Naive thymus-derived CD4-positive, alpha-beta T cell (primary cell): ENCODE results near the gene TMA7B. TPM values are rescaled to one million over a fixed set of nuclear protein-coding genes. Genes with fewer than 3 reads are reported as not detected.

ENCODE experiments used
- ATAC-seq: fragments of 150-1000 bp; cut with Tn5 transposase; 2 replicates; pipeline ENCODE4 v1.10.0; 2021; ENCODE audit warnings: mild to moderate bottlenecking, moderate library complexity
- CTCF ChIA-PET: fragments of 350-600 bp; sonication (Branson Sonifier 250); formaldehyde crosslinking; loops from one replicate; lab custom pipeline; 2021; ENCODE audit warnings: antibody characterized with exemption; lab: Charles Lee
- POLR2A ChIA-PET: fragments of 350-600 bp; sonication (Branson Sonifier 250); formaldehyde crosslinking; loops from one replicate; lab custom pipeline; 2021; ENCODE audit warnings: antibody characterized with exemption, inconsistent platforms; lab: Charles Lee
- DNase-seq, 9 donors: peaks; one replicate each; pipeline versions ENCODE4 v3.0.0 to v3.0.0-alpha.2; 2020 to 2022; ENCODE audit warnings: mixed read lengths in 1 of 9
- H3K27ac ChIP-seq: one replicate; pipeline ENCODE4 v1.7.0; 2013; ENCODE audit warnings: mild to moderate bottlenecking, low read depth, low read length, moderate library complexity
- H3K27me3 ChIP-seq, 2 donors: one replicate each; pipeline ENCODE4 v1.7.0; 2013; ENCODE audit warnings: low read length in 2 of 2, mild to moderate bottlenecking in 2 of 2, moderate library complexity in 2 of 2; ENCODE audit not compliant: control insufficient read depth in 2 of 2, insufficient read depth in 2 of 2
- H3K36me3 ChIP-seq, 3 experiments: 1 replicate in 2 of 3; 2 replicates in 1 of 3; pipeline ENCODE4 v1.7.0; 2013; ENCODE audit warnings: low read length in 3 of 3, mild to moderate bottlenecking in 3 of 3, moderate library complexity in 1 of 3; ENCODE audit not compliant: insufficient read depth in 3 of 3, control insufficient read depth in 2 of 3
- H3K4me1 ChIP-seq, 2 donors: one replicate each; pipeline ENCODE4 v1.7.0; 2013; ENCODE audit warnings: low read length in 2 of 2, mild to moderate bottlenecking in 2 of 2, moderate library complexity in 1 of 2; ENCODE audit not compliant: control insufficient read depth in 2 of 2, insufficient read depth in 2 of 2
- H3K4me3 ChIP-seq: 2 replicates; pipeline ENCODE4 v1.7.0; 2013; ENCODE audit warnings: mild to moderate bottlenecking, low read length
- H3K9me3 ChIP-seq, 3 experiments: 1 replicate in 2 of 3; 2 replicates in 1 of 3; pipeline ENCODE4 v1.7.0; 2013; ENCODE audit warnings: low read length in 3 of 3; ENCODE audit not compliant: control insufficient read depth in 2 of 3
- H3K27ac Mint-ChIP-seq, 9 donors: one replicate each; pipeline ENCODE4 v1.8.0; 2020 to 2022; ENCODE audit warnings: mixed read lengths in 9 of 9, mild to moderate bottlenecking in 8 of 9, moderate library complexity in 5 of 9, inconsistent platforms in 2 of 9
- H3K27me3 Mint-ChIP-seq, 5 donors: one replicate each; pipeline ENCODE4 v1.8.0; 2021 to 2022; ENCODE audit warnings: mixed read lengths in 5 of 5, mild to moderate bottlenecking in 1 of 5
- H3K36me3 Mint-ChIP-seq, 5 donors: one replicate each; pipeline ENCODE4 v1.8.0; 2020 to 2022; ENCODE audit warnings: mixed read lengths in 5 of 5, mild to moderate bottlenecking in 3 of 5, inconsistent platforms in 1 of 5
- H3K4me1 Mint-ChIP-seq, 7 donors: one replicate each; pipeline ENCODE4 v1.8.0; 2020 to 2022; ENCODE audit warnings: mixed read lengths in 7 of 7, mild to moderate bottlenecking in 3 of 7, inconsistent platforms in 1 of 7
- H3K4me3 Mint-ChIP-seq, 10 donors: one replicate each; pipeline ENCODE4 v1.8.0; 2020 to 2022; ENCODE audit warnings: mild to moderate bottlenecking in 10 of 10, mixed read lengths in 10 of 10, moderate library complexity in 6 of 10, inconsistent platforms in 2 of 10
- H3K9me3 Mint-ChIP-seq, 11 donors: one replicate each; pipeline ENCODE4 v1.8.0; 2020 to 2022; ENCODE audit warnings: mixed read lengths in 11 of 11, mild to moderate bottlenecking in 4 of 11, inconsistent platforms in 1 of 11, moderate library complexity in 1 of 11
- intact Hi-C, 2 donors: fragments of 100-400 bp; cut with micrococcal nuclease; formaldehyde crosslinking; loops; one replicate each; pipeline ENCODE4 v1.15.1; 2023
- polyA plus RNA-seq, 2 donors: library from polyadenylated mRNA; unstranded; fragments of 300-500 nt; fragmentation: Illumina TruSeq; gene quantifications; one replicate each; pipeline ENCODE4 v1.2.3, GENCODE V29; 2021
- total RNA-seq, 6 experiments: library from RNA in 5 of 6; stranded (reverse) in 5 of 6; gene quantifications; 1 replicate in 5 of 6; 2 replicates in 1 of 6; pipeline ENCODE4 v1.2.3 and lab custom pipeline; 2021 to 2026

The TMA7B gene
- total and polyA plus RNA-seq, 7 experiments from 2014 or later: 2.6 to 12.8 (median 9.2) TPM

- peak overlapping the region; percentile 79 for H3K27ac ChIP-seq
- H3K4me1 Mint-ChIP-seq: peaks cover 69 to 97% (median 92%) of the 10 kb centered on the region in 7 donors
- H3K4me3 Mint-ChIP-seq: peak overlapping the region; percentile 64 to 86 (median 79)
- DNase-seq (peak in 1 of 9 donors; percentile 43), ATAC-seq (no peak)
- CTCF ChIA-PET: interaction anchor here (0.6 to 1.7 kb wide), 4 partner anchors 8 to 15 kb away, joined by 5 to 6 read pairs (median 5); no protein-coding TSS in a partner anchor
- peaks cover 5 to 12% (median 6%) of the 10 kb centered on the region in 3 experiments for H3K36me3 ChIP-seq
- H3K27ac Mint-ChIP-seq: peak overlapping the region in 6 of 9 donors; percentile 62 to 98 (median 97)
- intact Hi-C loops: loop anchor here (2.0 to 10.0 kb wide), 6 partner anchors 15 to 403 kb away; partner anchors contain the start of gene ADSL (in 1 of the 2)
- H3K9me3 Mint-ChIP-seq: no peaks in the 10 kb centered on the region
- H3K27me3 Mint-ChIP-seq: no peaks in the 10 kb centered on the region
- H3K4me3 ChIP-seq: peak overlapping the region; percentile 17
- POLR2A ChIA-PET: interaction anchor here (0.5 to 2.5 kb wide), 14 partner anchors 7 to 1055 kb away, joined by 3 to 18 read pairs (median 4); no protein-coding TSS in a partner anchor
- H3K4me1 ChIP-seq: peaks cover 76 to 97% of the 10 kb centered on the region in 2 donors
- no peaks in the 10 kb centered on the region for H3K9me3 ChIP-seq
- peaks cover 10 to 25% (median 21%) of the 10 kb centered on the region in 5 donors for H3K36me3 Mint-ChIP-seq
- H3K27me3 ChIP-seq: no peaks in the 10 kb centered on the region
Observed at GRCh38 chr22:39943953-39944872, 16.0 kb upstream of the TMA7B start.

GRCh38 chr22:39946126-39946502 is 14.1 kb upstream of the TMA7B start:
- Histone ChIP-seq H3K4me1 (peaks cover 80 to 99% of the 10 kb centered on the region in 2 donors), H3K27ac (peak overlapping the region; percentile 79), H3K4me3 (no peak overlapping the region), H3K36me3 (peaks cover 6 to 17% (median 13%) of the 10 kb centered on the region in 3 experiments), H3K9me3 (no peaks in the 10 kb centered on the region), H3K27me3 (no peaks in the 10 kb centered on the region)
- H3K4me1 Mint-ChIP-seq: peaks cover 73 to 100% (median 96%) of the 10 kb centered on the region in 7 donors
- H3K4me3 Mint-ChIP-seq: peak overlapping the region in 9 of 10 donors; percentile 16 to 86 (median 75)
- ChIA-PET POLR2A (interaction anchor here (0.9 to 2.2 kb wide), 9 partner anchors 9 to 425 kb away, joined by 3 to 8 read pairs (median 4); partner anchors contain the start of gene TMA7B), CTCF (interaction anchor here (0.6 to 2.0 kb wide), 9 partner anchors 13 to 418 kb away, joined by 3 to 6 read pairs (median 3); no protein-coding TSS in a partner anchor)
- no peaks in the 10 kb centered on the region for H3K9me3 Mint-ChIP-seq
- H3K27me3 Mint-ChIP-seq: no peaks in the 10 kb centered on the region
- no peak for DNase-seq
- peak overlapping the region in 5 of 9 donors; percentile 77 to 98 (median 98) for H3K27ac Mint-ChIP-seq
- H3K36me3 Mint-ChIP-seq: peaks cover 23 to 40% (median 36%) of the 10 kb centered on the region in 5 donors
- no peak for ATAC-seq
- intact Hi-C loops: loop anchor here (10.0 kb wide), 2 partner anchors 111 to 261 kb away; no protein-coding TSS in a partner anchor

DNA sequence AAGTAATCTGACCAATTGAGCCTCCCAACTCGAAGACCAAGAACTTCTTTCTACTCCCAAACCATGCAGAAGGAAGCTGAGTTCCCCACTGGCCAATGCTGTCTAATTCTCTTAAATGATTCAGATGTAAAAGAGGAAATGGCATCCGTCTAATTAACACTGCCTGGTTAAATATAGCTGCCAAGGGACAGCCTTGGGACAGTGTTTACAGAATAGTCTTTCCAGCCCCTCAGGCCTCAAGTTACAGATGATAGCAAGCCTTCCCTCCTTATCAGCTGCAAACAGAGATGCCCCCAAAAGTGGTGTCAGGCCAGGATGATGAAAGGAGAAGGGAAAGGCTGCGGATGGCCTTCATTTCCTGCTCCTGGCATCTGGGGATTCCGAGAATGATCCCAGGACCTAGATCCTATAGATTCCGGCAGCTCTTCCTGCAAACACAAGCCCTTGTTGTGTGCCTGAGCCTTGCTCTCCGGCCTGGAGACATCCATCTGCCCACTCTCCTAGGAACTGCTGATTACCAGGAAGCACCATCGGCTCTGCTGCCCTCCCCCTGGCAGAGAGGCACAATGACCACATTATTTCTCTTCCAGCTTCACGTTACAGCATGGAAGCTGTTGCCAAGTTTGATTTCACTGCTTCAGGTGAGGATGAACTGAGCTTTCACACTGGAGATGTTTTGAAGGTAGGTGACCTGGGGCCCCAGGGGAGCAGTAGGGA is 13.5 kb upstream of the TMA7B start:
- no peaks in the 10 kb centered on the region for H3K9me3 ChIP-seq
- H3K27ac ChIP-seq: peak overlapping the region; percentile 79
- Mint-ChIP-seq H3K4me3 (peak overlapping the region in 9 of 10 donors; percentile 65 to 82 (median 78)), H3K27ac (peak overlapping the region in 5 of 9 donors; percentile 77 to 98 (median 98)), H3K36me3 (peaks cover 26 to 45% (median 41%) of the 10 kb centered on the region in 5 donors), H3K27me3 (no peaks in the 10 kb centered on the region), H3K9me3 (no peaks in the 10 kb centered on the region), H3K4me1 (peaks cover 78 to 100% (median 96%) of the 10 kb centered on the region in 7 donors)
- peak overlapping the region; percentile 26 for H3K4me3 ChIP-seq
- H3K27me3 ChIP-seq: no peaks in the 10 kb centered on the region
- no peak for DNase-seq
- CTCF ChIA-PET: interaction anchor here (0.6 to 2.0 kb wide), 7 partner anchors 12 to 401 kb away, joined by 3 to 5 read pairs (median 3); no protein-coding TSS in a partner anchor
- H3K4me1 ChIP-seq: peaks cover 81 to 99% of the 10 kb centered on the region in 2 donors
- peak; percentile 49 for ATAC-seq
- peaks cover 6 to 17% (median 15%) of the 10 kb centered on the region in 3 experiments for H3K36me3 ChIP-seq
- intact Hi-C loops: loop anchor here (10.0 kb wide), 2 partner anchors 112 to 262 kb away; no protein-coding TSS in a partner anchor
- POLR2A ChIA-PET: interaction anchor here (1.0 to 2.2 kb wide), 8 partner anchors 10 to 426 kb away, joined by 3 to 8 read pairs (median 4); partner anchors contain the start of gene TMA7B

DNA sequence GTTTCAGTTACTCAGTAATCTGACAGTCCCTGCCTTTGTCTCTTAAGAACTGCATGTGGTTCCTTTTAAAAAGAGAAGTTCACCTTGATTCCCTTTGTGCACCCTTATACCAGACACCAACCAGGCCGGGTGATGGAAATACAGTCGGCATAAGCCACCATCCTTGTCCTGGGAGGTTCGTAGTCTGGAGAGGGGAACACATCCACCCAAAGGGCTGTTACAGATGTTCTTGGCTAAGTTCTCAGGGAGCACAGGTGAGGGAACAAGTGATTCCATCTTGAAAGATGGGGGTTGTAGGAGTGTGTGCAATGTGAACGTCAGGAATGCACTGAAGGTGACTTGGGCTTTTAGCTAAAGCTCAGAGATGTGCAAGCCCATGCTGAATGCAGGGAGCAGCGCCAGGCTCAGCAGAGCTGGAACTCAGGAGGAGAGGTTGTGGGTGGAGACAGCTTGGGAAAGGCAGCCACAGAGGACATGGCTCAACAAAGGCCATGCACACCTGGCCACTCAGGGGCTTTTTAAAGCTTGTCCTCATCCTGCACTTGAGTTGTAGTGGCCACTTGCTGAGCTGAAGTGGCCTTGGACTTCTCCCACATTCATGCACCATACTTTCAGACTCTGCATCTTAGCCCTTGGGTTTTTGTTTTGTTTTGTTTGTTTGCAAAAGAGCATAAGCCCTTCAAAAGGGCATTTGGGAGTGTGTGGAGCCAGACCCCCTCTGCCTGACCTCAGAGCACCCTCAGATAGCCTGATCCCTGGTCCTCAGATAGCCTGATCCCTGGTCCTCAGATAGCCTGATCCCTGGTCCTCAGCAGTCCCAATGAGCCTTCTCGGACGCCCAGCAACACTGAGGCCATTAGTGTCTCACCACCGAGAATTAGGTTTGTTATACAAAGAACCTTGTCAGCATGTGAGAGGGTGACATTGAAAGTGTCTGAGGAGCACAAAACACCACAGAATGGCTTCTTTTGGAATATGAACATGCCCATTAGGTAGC is 12.7 kb upstream of the TMA7B start:
- intact Hi-C loops: loop anchor here (10.0 kb wide), 2 partner anchors 113 to 263 kb away; no protein-coding TSS in a partner anchor
- CTCF ChIA-PET: interaction anchor here (0.7 to 1.5 kb wide), 5 partner anchors 11 to 326 kb away, joined by 3 to 4 read pairs (median 3); no protein-coding TSS in a partner anchor
- no peaks in the 10 kb centered on the region for H3K27me3 Mint-ChIP-seq

More for the DNA sequence above, 12.7 kb upstream of the TMA7B start:
- peak overlapping the region in 9 of 10 donors; percentile 65 to 82 (median 78) for H3K4me3 Mint-ChIP-seq
- H3K36me3 Mint-ChIP-seq: peaks cover 26 to 48% (median 41%) of the 10 kb centered on the region in 5 donors
- DNase-seq (no peak), ATAC-seq (no peak)
- peaks cover 78 to 100% (median 94%) of the 10 kb centered on the region in 7 donors for H3K4me1 Mint-ChIP-seq
- Histone ChIP-seq H3K27ac (peak overlapping the region; percentile 79), H3K9me3 (no peaks in the 10 kb centered on the region), H3K36me3 (peaks cover 6 to 17% (median 15%) of the 10 kb centered on the region in 3 experiments), H3K4me3 (peak overlapping the region; percentile 26), H3K4me1 (peaks cover 82 to 99% of the 10 kb centered on the region in 2 donors), H3K27me3 (no peaks in the 10 kb centered on the region)
- POLR2A ChIA-PET: interaction anchor here (0.8 to 2.2 kb wide), 6 partner anchors 13 to 286 kb away, joined by 3 to 8 read pairs (median 4); partner anchors contain the start of gene TMA7B
- peak overlapping the region in 5 of 9 donors; percentile 77 to 98 (median 98) for H3K27ac Mint-ChIP-seq
- H3K9me3 Mint-ChIP-seq: no peaks in the 10 kb centered on the region
